HUES48 (cell line): Measurements from ENCODE around the gene SH3BP4.

Source experiments
- H3K27ac ChIP-seq: one replicate; pipeline ENCODE4 v1.7.0; 2013; ENCODE audit warnings: low read depth, low read length, inconsistent platforms
- H3K27me3 ChIP-seq: 2 replicates; pipeline ENCODE4 v1.6.1; 2013; ENCODE audit warnings: mild to moderate bottlenecking, low read length; ENCODE audit not compliant: control insufficient read depth, insufficient read depth
- H3K36me3 ChIP-seq: 2 replicates; pipeline ENCODE4 v1.6.1; 2013; ENCODE audit warnings: low read length; ENCODE audit not compliant: control insufficient read depth, insufficient read depth
- H3K4me1 ChIP-seq: 2 replicates; pipeline ENCODE4 v1.6.1; 2013; ENCODE audit warnings: mild to moderate bottlenecking, low read length; ENCODE audit not compliant: control insufficient read depth, insufficient read depth
- H3K4me3 ChIP-seq: 2 replicates; pipeline ENCODE4 v1.5.1; 2013; ENCODE audit warnings: mild to moderate bottlenecking, low read depth, low read length
- H3K9ac ChIP-seq: 2 replicates; pipeline ENCODE4 v1.6.1; 2013; ENCODE audit warnings: mild to moderate bottlenecking, low read depth, low read length, moderate library complexity
- H3K9me3 ChIP-seq: 2 replicates; pipeline ENCODE4 v1.6.1; 2013; ENCODE audit warnings: low read length; ENCODE audit not compliant: control insufficient read depth, insufficient read depth

Gene SH3BP4

DNA sequence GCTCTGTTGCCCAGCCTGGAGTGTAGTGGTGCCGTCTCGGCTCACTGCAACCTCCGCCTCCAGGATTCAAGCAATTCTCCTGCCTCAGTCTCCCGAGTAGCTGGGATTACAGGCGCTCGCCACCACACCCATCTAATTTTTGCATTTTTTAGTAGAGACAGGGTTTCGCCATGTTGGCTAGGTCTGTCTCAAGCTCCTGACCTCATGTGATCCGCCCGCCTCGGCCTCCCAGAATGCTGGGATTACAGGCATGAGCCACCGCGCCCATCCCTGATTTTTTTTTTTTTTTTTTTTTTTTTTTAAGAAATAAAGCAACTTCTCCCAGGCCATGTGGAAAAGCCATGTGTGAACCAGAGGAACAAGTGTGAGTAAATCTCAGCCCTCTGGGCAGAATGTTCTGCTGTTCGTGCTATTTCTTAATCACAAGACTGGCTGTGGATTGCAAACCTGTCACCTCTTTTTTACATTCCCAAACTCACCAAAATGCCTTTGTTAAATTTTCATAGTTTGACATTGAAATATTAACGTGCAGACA is 6.4 kb upstream of the SH3BP4 start:
- H3K36me3 ChIP-seq: no peaks in the 10 kb centered on the region
- no peaks in the 10 kb centered on the region for H3K9me3 ChIP-seq
- H3K27me3 ChIP-seq: peaks cover 20% of the 10 kb centered on the region
- no peak overlapping the region for H3K4me3 ChIP-seq
- H3K9ac ChIP-seq: no peak overlapping the region
- peaks cover 14% of the 10 kb centered on the region for H3K4me1 ChIP-seq
- H3K27ac ChIP-seq: no peak overlapping the region

DNA sequence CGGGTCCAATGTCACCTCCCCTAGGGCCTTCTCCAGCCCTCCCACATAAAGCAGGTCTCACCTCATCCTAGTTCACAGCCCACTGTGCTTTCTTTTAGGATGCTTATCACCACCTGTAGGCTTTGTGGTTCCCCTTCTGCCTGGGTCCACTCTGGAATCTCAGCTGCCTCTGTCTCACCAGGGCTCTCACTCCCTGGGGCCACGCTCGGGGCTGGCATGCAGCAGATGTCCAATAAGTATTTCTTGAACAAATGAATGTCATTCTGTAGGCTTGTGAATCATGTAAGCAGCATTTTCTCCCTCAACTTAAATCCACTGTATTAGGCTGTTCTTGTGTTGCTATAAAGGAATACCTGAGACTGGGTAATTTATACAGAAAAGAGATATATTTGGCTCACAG is 4.3 kb upstream of the SH3BP4 start:
- Histone ChIP-seq H3K36me3 (no peaks in the 10 kb centered on the region), H3K9ac (no peak overlapping the region), H3K27ac (no peak overlapping the region), H3K27me3 (peaks cover 23% of the 10 kb centered on the region), H3K4me1 (peaks cover 13% of the 10 kb centered on the region), H3K4me3 (no peak overlapping the region), H3K9me3 (no peaks in the 10 kb centered on the region)

DNA sequence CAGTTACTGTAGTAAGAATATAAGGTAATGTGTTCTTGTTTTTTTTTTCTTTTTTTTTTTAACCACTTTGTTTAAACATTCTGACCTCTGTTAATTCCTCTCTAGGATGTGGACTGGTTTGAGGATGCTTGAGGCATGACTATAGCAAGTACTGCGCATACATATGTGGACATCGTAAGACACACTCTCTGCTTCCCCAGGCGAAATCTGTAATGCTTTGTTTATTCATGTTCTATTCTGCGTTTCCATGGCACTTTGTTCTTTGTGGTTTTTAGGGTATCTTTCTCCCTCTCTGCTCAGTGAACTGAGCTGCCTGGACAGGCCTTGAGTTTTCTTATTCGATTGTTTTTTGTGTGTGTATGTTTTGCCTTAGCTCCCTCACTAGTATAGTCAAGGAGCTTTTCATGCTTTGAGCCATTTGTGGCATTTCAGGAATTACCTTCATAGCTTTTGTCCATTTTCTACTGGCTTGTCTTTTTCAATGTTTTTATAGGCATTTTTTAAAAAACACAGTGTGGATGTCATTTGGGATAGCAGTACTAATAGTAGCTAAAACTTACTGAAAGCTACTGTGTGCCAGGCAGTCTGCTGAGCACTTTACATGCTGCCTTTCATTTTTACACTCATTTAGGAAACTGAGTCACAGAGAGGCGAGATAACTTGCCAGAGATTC is 1.9 kb upstream of the SH3BP4 start:
- Histone ChIP-seq H3K36me3 (no peaks in the 10 kb centered on the region), H3K4me3 (no peak overlapping the region), H3K9ac (no peak overlapping the region), H3K4me1 (peaks cover 31% of the 10 kb centered on the region), H3K27ac (no peak overlapping the region), H3K27me3 (peaks cover 23% of the 10 kb centered on the region), H3K9me3 (no peaks in the 10 kb centered on the region)

DNA sequence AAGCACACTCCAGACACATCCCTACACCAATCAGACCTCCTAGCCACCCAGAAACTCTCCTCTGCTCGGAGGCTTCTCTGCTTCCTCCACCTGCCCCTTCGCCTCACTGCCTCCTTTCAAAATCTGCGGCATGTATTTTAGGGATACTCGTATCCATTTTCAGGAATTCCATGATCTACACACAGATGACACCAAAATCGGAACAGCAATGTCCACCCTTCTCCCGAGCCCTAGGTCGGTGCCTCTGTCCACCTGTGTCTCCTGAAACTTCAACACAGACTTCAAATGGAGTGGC is 1.4 kb upstream of the SH3BP4 start:
- Histone ChIP-seq H3K27me3 (peaks cover 23% of the 10 kb centered on the region), H3K4me1 (peaks cover 36% of the 10 kb centered on the region), H3K36me3 (no peaks in the 10 kb centered on the region), H3K9me3 (no peaks in the 10 kb centered on the region), H3K4me3 (peak overlapping the region; percentile 70; the same call in 1 of the 2 replicates), H3K9ac (no peak overlapping the region), H3K27ac (no peak overlapping the region)

DNA sequence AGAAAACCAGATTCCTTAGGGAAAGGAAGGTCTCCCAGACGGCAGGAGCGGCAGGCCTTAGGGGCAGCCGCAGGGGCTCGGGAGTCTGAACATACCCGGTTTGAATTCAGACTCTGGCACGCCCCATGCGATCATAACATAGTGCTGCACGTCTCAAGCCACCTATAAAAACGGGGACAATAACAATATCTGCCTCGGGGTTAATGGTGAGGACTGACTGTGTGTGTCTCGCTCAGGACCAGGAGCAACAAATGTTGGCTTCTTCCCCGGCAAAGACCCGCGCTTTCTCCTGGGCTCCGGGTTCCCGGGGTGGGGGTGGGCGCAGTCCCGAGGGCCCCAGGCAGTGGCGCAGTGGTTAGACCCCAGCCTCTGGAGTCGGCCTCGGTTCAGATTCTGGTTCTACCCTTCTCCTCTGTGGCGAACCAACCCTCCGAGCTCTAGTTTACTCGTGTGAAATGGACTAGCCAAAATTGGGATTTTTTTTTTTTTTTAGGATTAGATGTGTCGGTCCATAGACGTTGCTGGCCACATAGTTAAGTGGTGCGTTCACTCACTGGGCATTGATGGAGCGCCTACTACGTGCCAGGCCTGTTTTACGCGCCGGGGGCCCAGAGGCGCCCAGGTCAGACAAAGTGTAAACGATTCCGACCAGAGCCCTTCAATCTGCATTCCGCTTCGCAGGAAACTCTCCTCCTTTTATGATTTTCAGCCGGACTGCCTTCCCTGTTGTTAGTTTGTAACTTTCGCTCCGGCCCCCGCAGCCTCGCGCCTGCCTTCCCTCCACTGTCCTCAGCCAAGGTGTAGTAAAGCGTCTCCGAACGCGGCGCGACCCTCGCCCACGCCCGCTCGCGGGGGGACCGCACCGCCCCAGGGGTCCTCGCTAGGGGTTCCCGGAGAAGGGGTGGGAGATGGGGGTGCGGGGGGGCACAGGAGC is 820 bp upstream of the SH3BP4 start:
- Histone ChIP-seq H3K4me1 (peaks cover 42% of the 10 kb centered on the region), H3K36me3 (no peaks in the 10 kb centered on the region), H3K4me3 (peak overlapping the region; percentile 70), H3K27me3 (peaks cover 23% of the 10 kb centered on the region), H3K9me3 (no peaks in the 10 kb centered on the region), H3K27ac (peak overlapping the region; percentile 21), H3K9ac (peak overlapping the region; percentile 37; the same call in 1 of the 2 replicates)

DNA sequence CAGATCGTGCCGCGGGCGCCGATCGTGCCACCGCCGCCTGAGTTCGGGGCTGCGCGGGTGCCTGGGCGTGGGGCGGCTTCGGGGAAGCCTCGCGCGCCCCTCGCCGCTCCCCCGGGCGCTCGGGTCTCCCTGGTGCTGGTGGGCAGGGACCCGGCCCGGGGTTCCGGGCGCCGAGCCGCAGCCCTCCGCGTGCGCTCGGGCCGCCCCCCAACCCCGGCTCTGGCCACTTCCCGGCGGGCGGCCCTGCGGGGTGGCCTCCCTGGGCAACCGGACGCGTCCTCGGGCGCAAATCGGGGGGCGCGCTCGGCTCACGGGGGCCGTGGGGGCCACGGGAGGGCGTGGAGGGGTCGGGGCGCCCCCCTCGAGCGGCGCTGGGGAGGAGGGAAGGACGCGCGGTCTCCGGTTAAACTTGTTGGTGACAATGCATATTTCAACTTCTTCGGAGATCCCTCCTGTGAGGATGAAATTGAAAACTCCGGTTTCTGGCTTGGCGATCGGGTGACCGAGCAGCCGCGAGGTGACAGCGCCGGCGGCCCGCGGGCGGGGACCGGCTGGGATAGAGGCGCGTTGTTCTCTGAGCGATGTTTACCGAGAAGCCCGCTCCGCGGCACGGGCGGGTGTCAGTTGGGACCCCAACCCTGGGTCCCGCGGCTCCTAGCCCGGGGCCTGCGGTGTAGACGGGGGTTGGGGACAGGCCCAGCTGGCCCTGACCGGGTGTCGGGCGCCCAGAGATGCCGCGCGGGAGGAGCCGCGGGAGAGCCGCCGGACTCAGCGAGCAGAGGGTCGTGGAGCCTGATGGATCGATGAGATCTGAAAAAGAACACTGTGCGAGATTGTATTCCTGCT is 676 bp downstream of the SH3BP4 start:
- Histone ChIP-seq H3K4me3 (peak overlapping the region; percentile 80), H3K36me3 (no peaks in the 10 kb centered on the region)

GRCh38 chr2:234953116-234954031 is 1.6 kb downstream of the SH3BP4 start:
- peaks cover 23% of the 10 kb centered on the region for H3K27me3 ChIP-seq
- H3K4me3 ChIP-seq: peak overlapping the region; percentile 80
- H3K27ac ChIP-seq: peak overlapping the region; percentile 85
- no peaks in the 10 kb centered on the region for H3K9me3 ChIP-seq
- no peaks in the 10 kb centered on the region; the same call in 1 of the 2 replicates for H3K36me3 ChIP-seq
- peak overlapping the region; percentile 66; the same call in 1 of the 2 replicates for H3K9ac ChIP-seq
- H3K4me1 ChIP-seq: peaks cover 64% of the 10 kb centered on the region

More for the DNA sequence above, 676 bp downstream of the SH3BP4 start:
- peaks cover 23% of the 10 kb centered on the region for H3K27me3 ChIP-seq
- H3K9ac ChIP-seq: peak overlapping the region; percentile 66
- peak overlapping the region; percentile 30 for H3K27ac ChIP-seq
- H3K4me1 ChIP-seq: peaks cover 57% of the 10 kb centered on the region
- H3K9me3 ChIP-seq: no peaks in the 10 kb centered on the region

DNA sequence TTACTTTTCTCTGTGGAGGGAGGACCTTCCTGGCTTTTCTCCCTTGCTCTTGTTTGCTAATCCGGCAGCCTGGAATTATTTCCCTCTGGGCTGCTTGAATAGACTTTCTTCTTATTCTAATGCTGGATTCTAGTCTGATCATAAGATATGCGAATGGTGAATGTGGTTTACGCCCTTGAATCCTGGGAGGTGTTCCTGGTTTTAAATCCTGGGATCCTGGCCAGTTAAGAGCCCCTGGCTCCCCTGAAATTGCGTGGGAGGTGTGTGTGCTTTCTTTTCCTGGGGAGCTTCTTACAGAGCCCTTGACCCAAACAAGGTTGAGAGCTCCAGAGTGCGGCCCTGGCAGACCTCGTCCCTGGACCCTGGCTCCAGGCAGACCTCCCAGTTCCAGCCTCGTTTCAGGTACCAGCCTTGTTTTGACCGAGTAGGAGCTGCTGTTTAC is 2.8 kb downstream of the SH3BP4 start:
- Histone ChIP-seq H3K36me3 (no peaks in the 10 kb centered on the region; the same call in 1 of the 2 replicates), H3K9ac (no peak overlapping the region), H3K4me1 (peaks cover 71% of the 10 kb centered on the region), H3K9me3 (no peaks in the 10 kb centered on the region), H3K4me3 (peak overlapping the region; percentile 80), H3K27me3 (peaks cover 17% of the 10 kb centered on the region), H3K27ac (peak overlapping the region; percentile 85)

GRCh38 chr2:234955091-234955591 is 3.3 kb downstream of the SH3BP4 start:
- H3K36me3 ChIP-seq: no peaks in the 10 kb centered on the region; the same call in 1 of the 2 replicates
- H3K9ac ChIP-seq: no peak overlapping the region
- H3K27me3 ChIP-seq: peaks cover 11% of the 10 kb centered on the region
- H3K9me3 ChIP-seq: no peaks in the 10 kb centered on the region
- peaks cover 72% of the 10 kb centered on the region for H3K4me1 ChIP-seq
- H3K27ac ChIP-seq: peak overlapping the region; percentile 85
- peak overlapping the region; percentile 80 for H3K4me3 ChIP-seq
